Inferior parietal cortex (tissue), 1 donor: ENCODE data around the gene AP5Z1.

ENCODE experiments used
- DNase-seq: peaks from one replicate; pipeline ENCODE4 v3.0.0-alpha.2; 2016; ENCODE audit errors: extremely low spot score

Gene AP5Z1

GRCh38 chr7:4820967-4821471 lies 45.6 kb downstream of the AP5Z1 start:
- DNase-seq: no peak

GRCh38 chr7:4822677-4823076 lies 47.3 kb downstream of the AP5Z1 start:
- no peak for DNase-seq

- DNase-seq: no peak
Measured at GRCh38 chr7:4823441-4824119, 48.2 kb downstream of the AP5Z1 start.

GRCh38 chr7:4824120-4824775 lies 48.8 kb downstream of the AP5Z1 start:
- DNase-seq: no peak

GRCh38 chr7:4825081-4825480 lies 49.7 kb downstream of the AP5Z1 start:
- DNase-seq: no peak

DNA sequence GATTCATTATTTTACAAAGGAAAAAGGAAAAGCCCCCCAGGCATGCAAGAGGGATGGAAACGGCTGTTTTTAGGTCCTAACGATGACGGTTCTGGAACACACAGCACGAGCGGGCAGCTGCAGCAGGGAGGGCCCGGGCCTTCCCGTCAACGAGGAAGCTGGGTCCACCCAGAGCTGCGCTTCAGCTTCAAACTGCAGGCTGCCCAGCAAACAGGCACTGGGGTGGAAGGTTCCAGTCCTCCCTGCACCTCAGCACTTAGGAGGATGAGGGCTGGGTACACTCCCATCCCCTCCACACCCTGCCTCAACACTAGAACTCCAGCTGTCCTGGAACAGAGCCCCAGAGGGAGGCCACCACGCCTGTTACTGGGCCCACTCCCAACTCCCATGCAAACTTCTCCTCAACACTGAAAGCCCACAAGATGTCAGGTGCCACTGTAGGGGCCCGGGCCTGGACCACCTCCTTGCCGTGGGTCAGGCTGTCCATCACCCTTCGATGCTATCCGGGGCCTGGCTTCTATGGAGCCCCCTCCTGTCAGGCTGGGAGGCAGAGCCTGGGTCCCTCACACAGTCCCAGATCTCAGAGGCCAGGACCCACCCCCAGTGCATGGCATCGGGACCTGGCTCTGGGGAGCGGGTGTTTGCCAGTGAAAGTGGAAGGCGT lies 53.4 kb downstream of the AP5Z1 start:
- DNase-seq: no peak

DNA sequence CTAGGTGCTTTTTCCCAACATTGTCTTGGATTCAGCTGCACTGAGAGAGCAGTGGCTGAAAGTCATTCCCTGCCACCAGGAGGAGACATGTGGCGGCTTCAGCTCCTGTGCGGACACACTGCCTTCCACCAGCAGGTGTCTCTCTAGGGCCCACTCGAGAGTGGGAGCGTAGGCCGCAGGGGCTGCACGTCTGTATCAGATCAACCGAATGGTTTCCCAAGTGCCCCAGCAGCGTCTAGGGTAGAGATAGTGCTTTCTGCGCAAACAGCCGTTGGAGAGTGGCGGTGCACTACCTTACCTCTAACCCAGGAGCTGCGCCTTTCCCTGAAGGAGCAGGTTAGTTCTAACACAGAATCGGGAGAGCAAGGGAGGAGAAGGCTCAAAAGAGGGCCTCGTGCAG lies 54.8 kb downstream of the AP5Z1 start:
- DNase-seq: peak; percentile 47

GRCh38 chr7:4831723-4832495 lies 56.5 kb downstream of the AP5Z1 start:
- no peak for DNase-seq

DNA sequence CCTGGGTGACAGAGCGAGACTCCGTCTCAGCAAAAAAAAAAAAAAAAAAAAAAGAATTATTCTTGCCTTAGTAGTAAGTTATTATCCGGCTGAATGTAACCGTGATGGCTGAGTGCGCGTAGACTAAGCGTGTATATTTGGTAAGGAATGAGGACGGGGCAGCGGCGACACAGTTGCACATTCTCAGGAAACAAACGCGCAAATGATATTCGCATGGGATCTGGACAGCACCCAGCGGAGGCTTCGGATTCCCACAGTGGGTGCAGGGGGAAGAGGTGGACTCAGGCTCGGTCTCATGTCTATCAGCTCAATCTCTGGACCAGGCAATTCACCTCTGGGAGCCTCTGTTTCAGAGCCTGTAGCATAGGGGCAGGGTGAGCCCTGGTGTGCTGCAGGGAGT lies 57.3 kb downstream of the AP5Z1 start:
- no peak for DNase-seq

DNA sequence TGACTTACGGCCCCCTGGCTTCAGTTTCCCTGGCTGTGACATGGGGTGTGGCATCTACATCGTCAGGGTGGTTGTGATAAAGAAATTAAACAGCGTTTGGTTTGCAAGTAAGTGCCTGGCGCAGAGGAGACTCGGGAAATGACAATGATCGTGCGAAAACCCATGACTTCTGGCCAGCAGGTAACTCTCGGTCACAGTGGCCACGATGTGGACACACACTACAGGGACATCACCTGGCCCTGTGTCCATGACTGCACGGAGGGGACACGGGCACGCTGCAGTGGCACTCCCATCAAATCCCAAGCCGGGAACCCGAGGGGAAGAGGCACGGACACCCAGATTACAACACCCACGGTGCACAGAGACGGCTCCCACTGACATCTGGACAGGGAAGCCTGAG lies 57.8 kb downstream of the AP5Z1 start:
- DNase-seq: no peak

- no peak for DNase-seq
Measured at GRCh38 chr7:4833691-4834600, 58.5 kb downstream of the AP5Z1 start.

- no peak for DNase-seq
Measured at GRCh38 chr7:4834601-4835397, 59.4 kb downstream of the AP5Z1 start.

DNA sequence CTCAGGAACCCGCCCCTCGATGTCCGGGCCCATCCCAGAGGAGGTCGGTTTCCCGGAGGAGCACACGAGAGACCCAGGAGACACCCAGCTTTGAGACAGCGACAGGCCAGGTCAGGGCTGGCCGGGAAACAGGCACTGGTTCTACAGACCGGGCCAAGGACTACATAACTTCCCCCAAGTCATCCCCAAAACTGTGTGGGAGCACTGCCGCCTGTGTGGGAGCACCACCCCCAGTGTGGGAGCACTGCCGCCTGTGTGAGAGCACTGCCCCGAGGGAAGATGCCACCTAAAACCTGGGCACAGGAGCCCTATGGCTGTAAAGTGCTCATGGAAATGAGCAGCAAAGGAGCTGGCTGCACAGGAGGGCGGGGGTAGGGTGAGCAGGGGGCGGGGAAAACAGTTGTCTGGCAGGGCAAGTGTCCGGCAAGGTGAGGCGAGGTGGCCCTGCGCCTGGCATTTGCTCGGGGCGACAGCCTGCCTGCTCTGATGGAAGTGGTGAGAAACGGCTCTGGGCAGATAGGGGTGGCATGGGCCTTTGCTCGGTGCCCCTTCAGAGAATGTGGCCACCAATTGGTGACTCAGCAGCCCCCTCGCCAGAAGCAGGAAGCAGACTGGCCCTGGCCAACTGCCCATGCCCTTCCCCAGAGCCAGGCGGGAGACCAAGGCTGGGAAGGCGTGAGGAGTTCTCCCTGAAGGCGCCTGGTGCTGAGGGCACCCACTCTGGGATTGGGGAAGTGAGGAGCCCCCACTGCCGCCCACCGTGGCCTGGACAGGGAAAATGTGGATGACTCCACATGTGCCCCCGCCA lies 60.2 kb downstream of the AP5Z1 start:
- no peak for DNase-seq

DNA sequence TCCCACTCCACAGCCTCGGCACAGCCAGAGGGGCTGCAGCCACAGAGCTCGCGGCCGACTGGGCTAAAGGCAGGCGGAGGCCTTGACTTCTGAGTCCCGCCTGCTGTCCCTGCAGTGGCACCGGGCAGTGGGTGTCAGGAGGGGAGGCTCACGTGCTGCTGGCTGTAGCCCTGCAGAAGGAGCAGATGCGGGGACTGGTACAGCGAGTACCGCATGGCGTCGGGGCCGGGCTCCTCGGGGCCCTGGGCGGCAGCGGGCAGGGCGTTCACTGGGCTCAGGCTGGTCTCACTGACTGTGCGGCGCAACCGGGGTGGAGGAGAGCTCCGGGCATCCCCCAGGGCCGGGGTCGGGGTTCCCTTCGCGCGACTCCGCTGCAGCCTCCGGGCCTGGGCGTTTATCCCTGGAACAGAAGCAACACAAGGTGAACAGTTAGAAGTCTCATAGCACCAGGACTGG lies 60.8 kb downstream of the AP5Z1 start:
- no peak for DNase-seq

- no peak for DNase-seq
Measured at GRCh38 chr7:4837041-4837802, 61.8 kb downstream of the AP5Z1 start.

GRCh38 chr7:4837803-4838625 lies 62.6 kb downstream of the AP5Z1 start:
- DNase-seq: no peak

- DNase-seq: no peak
Measured at GRCh38 chr7:4838626-4839334, 63.4 kb downstream of the AP5Z1 start.
